Brain microvascular endothelial cell (primary cell): ENCODE results near the gene ARF5.

ENCODE experiments used
- DNase-seq: peaks from one replicate; pipeline ENCODE4 v3.0.0-alpha.2; 2020
- H3K27ac ChIP-seq: fragments of 250-450 bp; sonication (Bioruptor Pico); 2 replicates; pipeline ENCODE4 v1.5.1; 2020; ENCODE audit warnings: mild to moderate bottlenecking, moderate library complexity
- H3K27me3 ChIP-seq: fragments of 250-450 bp; sonication (Bioruptor Pico); replicated peaks from 2 replicates; pipeline ENCODE4 v1.5.1; 2020; ENCODE audit warnings: mild to moderate bottlenecking
- H3K36me3 ChIP-seq: fragments of 250-450 bp; sonication (Bioruptor Pico); replicated peaks from 2 replicates; pipeline ENCODE4 v1.5.1; 2020; ENCODE audit warnings: mild to moderate bottlenecking
- H3K4me3 ChIP-seq: 2 replicates; pipeline ENCODE4 v1.5.1; 2011; ENCODE audit warnings: low read depth, mild to moderate bottlenecking, control low read depth, low read length, moderate library complexity
- in situ Hi-C: cut with HindIII; loops from 2 replicates; pipeline ENCODE4 v1.10.0; 2017; ENCODE audit warnings: low sequenced_read_pairs, low pct_ligation_motif_present
- TF ChIP-seq, protein P1 (sequence below): IDR thresholded peaks from 2 replicates; pipeline ENCODE4 v1.5.1; 2011; ENCODE audit warnings: low read depth, mild to moderate bottlenecking, moderate library complexity, low read length, control low read depth, inconsistent platforms; ENCODE audit errors: missing control alignments

Gene ARF5

GRCh38 chr7:127578036-127578684 lies 10.1 kb upstream of the ARF5 start:
- H3K4me3 ChIP-seq, result no peak overlapping the region
- TF ChIP-seq, protein P1, sequence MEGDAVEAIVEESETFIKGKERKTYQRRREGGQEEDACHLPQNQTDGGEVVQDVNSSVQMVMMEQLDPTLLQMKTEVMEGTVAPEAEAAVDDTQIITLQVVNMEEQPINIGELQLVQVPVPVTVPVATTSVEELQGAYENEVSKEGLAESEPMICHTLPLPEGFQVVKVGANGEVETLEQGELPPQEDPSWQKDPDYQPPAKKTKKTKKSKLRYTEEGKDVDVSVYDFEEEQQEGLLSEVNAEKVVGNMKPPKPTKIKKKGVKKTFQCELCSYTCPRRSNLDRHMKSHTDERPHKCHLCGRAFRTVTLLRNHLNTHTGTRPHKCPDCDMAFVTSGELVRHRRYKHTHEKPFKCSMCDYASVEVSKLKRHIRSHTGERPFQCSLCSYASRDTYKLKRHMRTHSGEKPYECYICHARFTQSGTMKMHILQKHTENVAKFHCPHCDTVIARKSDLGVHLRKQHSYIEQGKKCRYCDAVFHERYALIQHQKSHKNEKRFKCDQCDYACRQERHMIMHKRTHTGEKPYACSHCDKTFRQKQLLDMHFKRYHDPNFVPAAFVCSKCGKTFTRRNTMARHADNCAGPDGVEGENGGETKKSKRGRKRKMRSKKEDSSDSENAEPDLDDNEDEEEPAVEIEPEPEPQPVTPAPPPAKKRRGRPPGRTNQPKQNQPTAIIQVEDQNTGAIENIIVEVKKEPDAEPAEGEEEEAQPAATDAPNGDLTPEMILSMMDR, result peak; percentile 46
- peaks cover 19% of the 10 kb centered on the region for H3K36me3 ChIP-seq
- in situ Hi-C loops, result no loop called here
- DNase-seq, result peak; percentile 20
- no peak overlapping the region for H3K27ac ChIP-seq
- H3K27me3 ChIP-seq, result no peaks in the 10 kb centered on the region

DNA sequence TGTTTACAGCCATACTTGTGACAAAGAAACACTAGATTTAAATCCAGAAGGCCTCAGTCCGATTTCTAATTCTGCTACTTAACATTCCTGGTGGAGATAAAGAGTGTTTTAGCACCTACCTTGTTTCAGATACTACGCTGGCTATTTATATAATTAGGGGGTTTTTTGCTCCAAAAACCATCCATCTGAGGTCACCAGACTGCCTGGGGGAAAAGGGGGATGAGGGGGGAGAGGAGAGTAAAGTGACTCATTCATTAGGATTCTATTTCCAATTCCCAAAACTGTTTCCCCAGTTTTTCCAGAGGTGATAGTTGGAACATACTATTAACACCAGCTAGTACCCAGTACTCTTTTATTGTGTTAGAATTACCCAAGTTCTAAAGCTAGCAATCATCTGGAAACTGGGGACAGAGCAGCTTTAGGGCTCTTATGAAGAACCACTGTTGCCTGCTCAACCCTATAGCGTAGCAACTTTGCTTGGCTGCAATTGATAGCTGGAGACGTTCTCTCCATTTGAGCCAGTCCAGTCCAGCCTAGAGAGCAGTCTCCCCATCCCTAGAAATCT lies 9.4 kb upstream of the ARF5 start:
- Histone ChIP-seq H3K4me3 (no peak overlapping the region), H3K36me3 (peaks cover 19% of the 10 kb centered on the region), H3K27me3 (no peaks in the 10 kb centered on the region), H3K27ac (no peak overlapping the region)
- no peak for DNase-seq
- in situ Hi-C loops, result no loop called here
- TF ChIP-seq, protein P1, result no peak

DNA sequence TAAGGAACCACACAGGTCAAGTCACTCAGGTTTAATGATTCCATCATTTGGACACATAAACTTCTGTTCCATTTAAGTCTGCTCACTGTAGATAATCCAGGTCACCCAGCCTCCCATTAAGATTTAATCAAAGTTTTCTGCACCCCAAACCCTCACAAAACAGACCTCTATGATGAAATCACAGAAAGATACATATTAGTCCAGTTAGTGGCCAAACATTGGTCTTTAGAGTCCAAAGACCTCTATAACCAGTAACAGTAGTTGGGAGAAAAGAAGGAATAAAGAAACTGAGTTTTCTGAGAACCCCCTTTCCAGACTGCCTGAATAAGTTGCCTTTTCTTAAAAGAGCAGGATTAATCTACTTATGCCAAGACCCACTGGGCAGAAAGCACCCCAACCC lies 7.6 kb upstream of the ARF5 start:
- TF ChIP-seq, protein P1, result no peak
- in situ Hi-C loops, result no loop called here
- Histone ChIP-seq H3K4me3 (no peak overlapping the region), H3K27me3 (no peaks in the 10 kb centered on the region), H3K36me3 (peaks cover 19% of the 10 kb centered on the region), H3K27ac (no peak overlapping the region)
- no peak for DNase-seq

GRCh38 chr7:127581716-127582115 lies 6.5 kb upstream of the ARF5 start:
- in situ Hi-C loops, result no loop called here
- peaks cover 19% of the 10 kb centered on the region for H3K36me3 ChIP-seq
- no peak for DNase-seq
- H3K27me3 ChIP-seq, result no peaks in the 10 kb centered on the region
- no peak overlapping the region for H3K4me3 ChIP-seq
- no peak overlapping the region for H3K27ac ChIP-seq
- TF ChIP-seq, protein P1, result no peak

DNA sequence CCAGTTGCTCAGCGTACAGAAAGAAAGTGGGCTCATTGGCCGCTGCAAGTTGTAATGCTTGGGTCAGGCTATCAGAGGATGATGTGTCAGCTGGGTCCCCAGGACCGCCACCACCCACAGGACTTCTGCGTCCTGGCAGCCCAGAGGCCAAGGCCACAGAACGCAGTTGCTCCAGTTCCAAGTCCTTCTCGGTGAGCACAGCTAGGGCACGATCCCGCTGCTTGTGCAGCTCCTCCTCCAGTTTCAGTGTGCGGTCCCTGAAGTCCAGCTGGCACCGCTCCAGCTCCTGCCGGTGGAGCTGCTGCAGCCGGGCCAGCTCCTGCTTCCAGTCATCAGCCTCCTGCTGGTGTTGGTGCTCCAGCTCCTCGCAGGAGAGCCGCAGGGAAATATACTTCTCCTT lies 5.8 kb upstream of the ARF5 start:
- DNase-seq, result peak; percentile 57
- Histone ChIP-seq H3K27me3 (no peaks in the 10 kb centered on the region), H3K27ac (no peak overlapping the region), H3K36me3 (peaks cover 19% of the 10 kb centered on the region), H3K4me3 (no peak overlapping the region)
- in situ Hi-C loops, result no loop called here
- TF ChIP-seq, protein P1, result no peak

DNA sequence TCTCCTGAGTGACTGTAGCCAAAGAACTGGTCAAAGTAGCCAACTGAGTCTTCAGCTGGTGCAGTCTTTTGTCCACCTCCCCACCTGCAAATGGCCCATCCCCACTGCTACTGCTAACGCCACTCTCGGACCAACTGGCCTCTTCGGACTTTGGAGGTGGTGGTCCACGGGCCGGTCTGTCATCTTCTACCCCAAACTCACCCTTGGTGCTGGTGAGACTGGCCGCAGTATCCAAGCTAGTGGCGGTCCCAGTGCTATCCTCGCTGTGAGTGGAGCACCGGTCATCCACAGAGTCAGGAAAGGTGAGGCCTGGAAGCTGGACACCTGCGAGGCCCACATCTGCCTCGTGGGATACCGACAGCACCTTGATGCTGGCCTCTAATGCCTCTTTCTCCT lies 3.6 kb upstream of the ARF5 start:
- in situ Hi-C loops, result no loop called here
- Histone ChIP-seq H3K27me3 (no peaks in the 10 kb centered on the region), H3K36me3 (peaks cover 19% of the 10 kb centered on the region), H3K4me3 (peak overlapping the region; percentile 88), H3K27ac (peak overlapping the region; percentile 84)
- no peak for DNase-seq
- TF ChIP-seq, protein P1, result no peak
